ENCODE results near the gene MICU2. TPM values are rescaled to one million over a fixed set of nuclear protein-coding genes. Genes with fewer than 3 reads are reported as not detected.

The MICU2 gene
- total and polyA plus RNA-seq, 8 donors, result 20.9 to 110 (median 45.5) TPM

GRCh38 chr13:21610687-21611086 is 6.7 kb upstream of the MICU2 start:
- H3K9me3 ChIP-seq, result no peaks in the 10 kb centered on the region
- WGBS, 5 donors, result 89 to 95% (median 91%) methylated on average over 7 to 12 of the region's 12 CpGs
- no peak for DNase-seq
- H3K27me3 ChIP-seq, result peaks cover 0 to 36% (median 0%) of the 10 kb centered on the region in 3 donors
- no peaks in the 10 kb centered on the region for H3K36me3 ChIP-seq
- H3K27ac ChIP-seq, result no peak overlapping the region
- H3K4me3 ChIP-seq, result no peak overlapping the region
- TF ChIP-seq CTCF (IDR thresholded peaks at IDR 0.05), result no peak
- TF ChIP-seq EP300 (IDR thresholded peaks at IDR 0.05), result no peak
- no peak for TF ChIP-seq POLR2A (IDR thresholded peaks at IDR 0.05)
- no peak for TF ChIP-seq POLR2AphosphoS5 (IDR thresholded peaks at IDR 0.05)
- intact Hi-C loops (cut with DNase I; ENCODE audit: low total_unique reads), result no loop called here
- no peaks in the 10 kb centered on the region for H3K4me1 ChIP-seq

GRCh38 chr13:21608961-21609360 is 5.0 kb upstream of the MICU2 start:
- Histone ChIP-seq H3K27me3 (peaks cover 0 to 36% (median 0%) of the 10 kb centered on the region in 3 donors), H3K4me1 (peaks cover 0 to 6% (median 4%) of the 10 kb centered on the region in 4 donors), H3K27ac (no peak overlapping the region), H3K4me3 (no peak overlapping the region), H3K9me3 (no peaks in the 10 kb centered on the region), H3K36me3 (no peaks in the 10 kb centered on the region)
- WGBS, 5 donors, result 86 to 90% (median 88%) methylated on average over 4 of the region's 4 CpGs
- no peak for DNase-seq
- TF ChIP-seq POLR2AphosphoS5 (IDR thresholded peaks at IDR 0.05), result no peak
- TF ChIP-seq POLR2A (IDR thresholded peaks at IDR 0.05), result no peak
- TF ChIP-seq CTCF (IDR thresholded peaks at IDR 0.05), result no peak
- no peak for TF ChIP-seq EP300 (IDR thresholded peaks at IDR 0.05)
- intact Hi-C loops (cut with DNase I; ENCODE audit: low total_unique reads), result no loop called here

- Histone ChIP-seq H3K9me3 (no peaks in the 10 kb centered on the region), H3K27me3 (peaks cover 0 to 36% (median 0%) of the 10 kb centered on the region in 3 donors), H3K36me3 (peaks cover 0 to 3% (median 0%) of the 10 kb centered on the region in 4 donors), H3K27ac (no peak overlapping the region), H3K4me3 (no peak overlapping the region), H3K4me1 (peaks cover 0 to 20% (median 18%) of the 10 kb centered on the region in 4 donors)
- 65 to 79% (median 68%) methylated on average over 6 of the region's 6 CpGs for WGBS, 5 donors
- TF ChIP-seq CTCF (IDR thresholded peaks at IDR 0.05), result no peak
- TF ChIP-seq EP300 (IDR thresholded peaks at IDR 0.05), result no peak
- TF ChIP-seq POLR2A (IDR thresholded peaks at IDR 0.05), result no peak
- TF ChIP-seq POLR2AphosphoS5 (IDR thresholded peaks at IDR 0.05), result no peak
- intact Hi-C loops (cut with DNase I; ENCODE audit: low total_unique reads), result no loop called here
- DNase-seq, result no peak
Observed at GRCh38 chr13:21606796-21607195, 2.8 kb upstream of the MICU2 start.

GRCh38 chr13:21606251-21606650 is 2.3 kb upstream of the MICU2 start:
- 65 to 80% (median 75%) methylated on average over 2 of the region's 2 CpGs for WGBS, 5 donors
- H3K4me3 ChIP-seq, result no peak overlapping the region
- TF ChIP-seq EP300 (IDR thresholded peaks at IDR 0.05) (no peak), POLR2AphosphoS5 (IDR thresholded peaks at IDR 0.05) (no peak), CTCF (IDR thresholded peaks at IDR 0.05) (no peak), POLR2A (IDR thresholded peaks at IDR 0.05) (no peak)
- no peak overlapping the region for H3K27ac ChIP-seq
- no peaks in the 10 kb centered on the region for H3K9me3 ChIP-seq
- peaks cover 0 to 33% (median 0%) of the 10 kb centered on the region in 3 donors for H3K27me3 ChIP-seq
- no peak for DNase-seq
- peaks cover 0 to 25% (median 21%) of the 10 kb centered on the region in 4 donors for H3K4me1 ChIP-seq
- intact Hi-C loops (cut with DNase I; ENCODE audit: low total_unique reads), result no loop called here
- H3K36me3 ChIP-seq, result peaks cover 0 to 8% (median 1%) of the 10 kb centered on the region in 4 donors
